Esophagus squamous epithelium (tissue), 5 donors: ENCODE measurements around the gene CDC6. TPM values are rescaled to one million over a fixed set of nuclear protein-coding genes. Genes with fewer than 3 reads are reported as not detected.

Experiments
- DNase-seq: peaks from one replicate; lab custom pipeline; 2025; lab: John Stamatoyannopoulos, UW
- H3K27ac ChIP-seq, 4 donors: fragments of 200-600 bp; sonication (generic); one replicate each; pipeline ENCODE4 v1.5.1; 2016 to 2019; ENCODE audit warnings: mild to moderate bottlenecking in 1 of 4
- H3K27me3 ChIP-seq, 4 donors: fragments of 200-600 bp; sonication (generic); 1 replicate in 3 of 4; 2 replicates in 1 of 4; pipeline versions ENCODE4 v1.5.1 to v1.6.0; 2017 to 2021; ENCODE audit warnings: antibody characterized with exemption in 1 of 4
- H3K36me3 ChIP-seq, 3 donors: fragments of 200-600 bp; sonication (generic); one replicate each; pipeline ENCODE4 v1.5.1; 2016 to 2019
- H3K4me1 ChIP-seq, 3 donors: fragments of 200-600 bp; sonication (generic); one replicate each; pipeline ENCODE4 v1.5.1; 2017 to 2019
- H3K4me3 ChIP-seq, 4 donors: fragments of 200-600 bp; sonication (generic); 1 replicate in 3 of 4; 2 replicates in 1 of 4; pipeline ENCODE4 v1.5.1; 2016 to 2019; ENCODE audit warnings: mild to moderate bottlenecking in 2 of 4, moderate library complexity in 1 of 4
- H3K9me3 ChIP-seq, 3 donors: fragments of 200-600 bp; sonication (generic); one replicate each; pipeline ENCODE4 v1.5.1; 2016 to 2019
- POLR2A ChIP-seq, 4 donors: fragments of 450-650 bp; IDR thresholded peaks; one replicate each; pipeline ENCODE4 v1.6.1; 2017; ENCODE audit warnings: antibody characterized with exemption in 4 of 4, mild to moderate bottlenecking in 4 of 4, moderate library complexity in 3 of 4
- WGBS, 2 donors: methylation state at CpG; one replicate each; pipeline ENCODE4 v1.1.5; 2018; 5-methylcytosine and 5-hydroxymethylcytosine counted together
- intact Hi-C: fragments of 100-400 bp; cut with DNase I; formaldehyde crosslinking; loops from one replicate; pipeline ENCODE4 v1.15.0; 2022
- total RNA-seq, 4 donors: library from RNA; depleted of rRNA; stranded (reverse); fragments of >200 nt; gene quantifications; one replicate each; pipeline ENCODE4 v1.1.0, GENCODE V29; 2016
- TF ChIP-seq, protein P1 (sequence below), 6 experiments: fragments of 450-650 bp in 4 of 6; fragments of 200-600 bp in 2 of 6; sonication (generic) in 2 of 6; IDR thresholded peaks; one replicate each; pipeline ENCODE4 v1.5.1; 2016 to 2019; ENCODE audit warnings: antibody characterized with exemption in 6 of 6, mild to moderate bottlenecking in 4 of 6, moderate library complexity in 4 of 6
- donor health status: DM: yes; HTN: yes; CAD: no.

The CDC6 gene
- total RNA-seq, 4 donors from 2014 or later, result 2.9 to 17.8 (median 9.8) TPM

DNA sequence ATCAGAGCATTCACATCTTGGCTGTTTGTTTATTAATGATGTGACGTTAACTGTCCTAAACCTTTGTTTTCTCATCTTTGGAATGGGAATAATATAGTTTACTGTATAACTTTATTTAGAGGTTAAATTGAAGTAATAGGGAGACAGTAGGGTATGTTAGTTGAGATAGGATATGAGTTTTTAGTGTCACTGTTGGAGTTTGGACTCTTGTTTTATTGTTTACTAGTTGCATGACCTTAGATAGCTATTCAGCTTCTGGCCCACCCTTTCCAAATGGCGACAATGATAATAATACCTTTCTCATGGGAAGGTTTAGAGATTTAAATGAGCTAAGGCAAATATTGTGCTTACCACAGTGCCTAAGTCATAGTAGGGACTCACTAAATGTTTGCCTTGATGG lies 28.2 kb upstream of the CDC6 start:
- no peaks in the 10 kb centered on the region for H3K9me3 ChIP-seq
- H3K36me3 ChIP-seq, result peaks cover 18 to 85% (median 49%) of the 10 kb centered on the region in 3 donors
- 92 to 93% methylated on average over 2 of the region's 2 CpGs for WGBS, 2 donors
- TF ChIP-seq POLR2A (IDR thresholded peaks at IDR 0.05), result no peak
- TF ChIP-seq, protein P1, sequence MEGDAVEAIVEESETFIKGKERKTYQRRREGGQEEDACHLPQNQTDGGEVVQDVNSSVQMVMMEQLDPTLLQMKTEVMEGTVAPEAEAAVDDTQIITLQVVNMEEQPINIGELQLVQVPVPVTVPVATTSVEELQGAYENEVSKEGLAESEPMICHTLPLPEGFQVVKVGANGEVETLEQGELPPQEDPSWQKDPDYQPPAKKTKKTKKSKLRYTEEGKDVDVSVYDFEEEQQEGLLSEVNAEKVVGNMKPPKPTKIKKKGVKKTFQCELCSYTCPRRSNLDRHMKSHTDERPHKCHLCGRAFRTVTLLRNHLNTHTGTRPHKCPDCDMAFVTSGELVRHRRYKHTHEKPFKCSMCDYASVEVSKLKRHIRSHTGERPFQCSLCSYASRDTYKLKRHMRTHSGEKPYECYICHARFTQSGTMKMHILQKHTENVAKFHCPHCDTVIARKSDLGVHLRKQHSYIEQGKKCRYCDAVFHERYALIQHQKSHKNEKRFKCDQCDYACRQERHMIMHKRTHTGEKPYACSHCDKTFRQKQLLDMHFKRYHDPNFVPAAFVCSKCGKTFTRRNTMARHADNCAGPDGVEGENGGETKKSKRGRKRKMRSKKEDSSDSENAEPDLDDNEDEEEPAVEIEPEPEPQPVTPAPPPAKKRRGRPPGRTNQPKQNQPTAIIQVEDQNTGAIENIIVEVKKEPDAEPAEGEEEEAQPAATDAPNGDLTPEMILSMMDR (IDR thresholded peaks at IDR 0.05), result no peak
- H3K4me3 ChIP-seq, result no peak overlapping the region
- intact Hi-C loops, result no loop called here
- H3K27ac ChIP-seq, result no peak overlapping the region
- no peaks in the 10 kb centered on the region for H3K4me1 ChIP-seq
- no peak for DNase-seq
- no peaks in the 10 kb centered on the region for H3K27me3 ChIP-seq

DNA sequence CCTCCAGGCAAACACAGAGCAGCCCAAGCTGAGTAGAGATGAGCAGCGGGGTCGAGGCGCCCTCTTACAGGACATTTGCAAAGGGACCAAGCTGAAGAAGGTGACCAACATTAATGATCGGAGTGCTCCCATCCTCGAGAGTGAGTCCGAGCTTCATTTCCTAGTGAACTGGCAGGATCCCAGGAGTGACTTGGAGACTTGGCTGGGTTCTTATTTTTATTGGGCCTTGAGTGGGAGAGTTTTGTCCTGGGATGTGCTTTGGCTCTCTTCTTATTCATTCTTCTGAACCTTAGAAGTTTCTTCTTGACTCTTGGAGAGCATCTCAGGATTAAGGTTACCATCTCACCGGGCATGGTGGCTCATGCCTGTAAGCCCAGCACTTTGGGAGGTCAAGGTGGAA lies 27.2 kb upstream of the CDC6 start:
- Histone ChIP-seq H3K9me3 (no peaks in the 10 kb centered on the region), H3K36me3 (peaks cover 24 to 95% (median 60%) of the 10 kb centered on the region in 3 donors), H3K27me3 (no peaks in the 10 kb centered on the region), H3K4me3 (no peak overlapping the region), H3K4me1 (no peaks in the 10 kb centered on the region), H3K27ac (no peak overlapping the region)
- intact Hi-C loops, result no loop called here
- DNase-seq, result no peak
- TF ChIP-seq, protein P1 (IDR thresholded peaks at IDR 0.05), result no peak
- no peak for TF ChIP-seq POLR2A (IDR thresholded peaks at IDR 0.05)
- WGBS, 2 donors, result 81 to 93% methylated on average over 6 to 7 of the region's 7 CpGs

DNA sequence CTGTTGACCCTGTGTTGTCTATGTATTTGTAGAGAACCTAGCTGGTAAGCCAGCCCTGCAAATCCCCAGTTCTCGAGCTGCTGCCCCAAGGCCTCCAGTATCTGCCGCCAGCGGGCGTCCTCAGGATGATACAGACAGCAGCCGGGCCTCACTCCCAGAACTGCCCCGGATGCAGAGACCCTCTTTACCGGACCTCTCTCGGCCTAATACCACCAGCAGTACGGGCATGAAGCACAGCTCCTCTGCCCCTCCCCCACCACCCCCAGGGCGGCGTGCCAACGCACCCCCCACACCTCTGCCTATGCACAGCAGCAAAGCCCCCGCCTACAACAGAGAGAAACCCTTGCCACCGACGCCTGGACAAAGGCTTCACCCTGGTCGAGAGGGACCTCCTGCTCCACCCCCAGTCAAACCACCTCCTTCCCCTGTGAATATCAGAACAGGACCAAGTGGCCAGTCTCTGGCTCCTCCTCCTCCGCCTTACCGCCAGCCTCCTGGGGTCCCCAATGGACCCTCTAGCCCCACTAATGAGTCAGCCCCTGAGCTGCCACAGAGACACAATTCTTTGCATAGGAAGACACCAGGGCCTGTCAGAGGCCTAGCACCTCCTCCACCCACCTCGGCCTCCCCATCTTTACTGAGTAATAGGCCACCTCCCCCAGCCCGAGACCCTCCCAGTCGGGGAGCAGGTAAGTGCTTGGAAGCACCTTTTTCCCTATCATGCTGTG lies 23.1 kb upstream of the CDC6 start:
- 92 to 95% methylated on average over 10 to 15 of the region's 21 CpGs for WGBS, 2 donors
- peaks cover 19 to 100% (median 49%) of the 10 kb centered on the region in 3 donors for H3K36me3 ChIP-seq

DNA sequence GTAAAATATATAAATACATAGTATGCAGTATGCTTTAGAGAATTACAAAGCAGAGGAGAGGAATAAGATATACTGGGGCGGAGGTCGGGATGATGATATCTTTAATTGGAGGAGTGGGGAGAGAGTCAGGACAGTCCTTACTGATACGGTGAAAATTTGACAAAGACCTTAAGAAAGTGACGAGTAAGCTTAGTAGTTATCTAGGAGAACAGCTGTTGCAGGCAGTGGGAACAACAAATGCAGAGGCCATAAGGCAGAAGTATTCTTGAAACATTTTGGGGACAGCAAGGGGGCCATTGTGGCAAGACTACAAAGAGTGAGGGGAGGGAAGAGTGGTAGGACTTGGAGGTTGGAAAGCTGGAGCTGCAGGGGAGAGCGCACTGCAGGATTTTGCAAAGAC lies 22.3 kb upstream of the CDC6 start:
- no peaks in the 10 kb centered on the region for H3K9me3 ChIP-seq
- intact Hi-C loops, result no loop called here
- TF ChIP-seq POLR2A (IDR thresholded peaks at IDR 0.05), result no peak
- TF ChIP-seq, protein P1 (IDR thresholded peaks at IDR 0.05), result no peak
- 86 to 91% methylated on average over 5 of the region's 5 CpGs for WGBS, 2 donors
- H3K4me1 ChIP-seq, result no peaks in the 10 kb centered on the region
- no peaks in the 10 kb centered on the region for H3K27me3 ChIP-seq
- no peak overlapping the region for H3K4me3 ChIP-seq
- no peak for DNase-seq
- peaks cover 18 to 100% (median 51%) of the 10 kb centered on the region in 3 donors for H3K36me3 ChIP-seq
- H3K27ac ChIP-seq, result no peak overlapping the region

More for the DNA sequence above, 23.1 kb upstream of the CDC6 start:
- H3K9me3 ChIP-seq, result no peaks in the 10 kb centered on the region
- no peak for DNase-seq
- no peaks in the 10 kb centered on the region for H3K27me3 ChIP-seq
- TF ChIP-seq, protein P1 (IDR thresholded peaks at IDR 0.05), result no peak
- TF ChIP-seq POLR2A (IDR thresholded peaks at IDR 0.05), result no peak
- H3K27ac ChIP-seq, result no peak overlapping the region
- no peak overlapping the region for H3K4me3 ChIP-seq
- intact Hi-C loops, result no loop called here
- H3K4me1 ChIP-seq, result no peaks in the 10 kb centered on the region

DNA sequence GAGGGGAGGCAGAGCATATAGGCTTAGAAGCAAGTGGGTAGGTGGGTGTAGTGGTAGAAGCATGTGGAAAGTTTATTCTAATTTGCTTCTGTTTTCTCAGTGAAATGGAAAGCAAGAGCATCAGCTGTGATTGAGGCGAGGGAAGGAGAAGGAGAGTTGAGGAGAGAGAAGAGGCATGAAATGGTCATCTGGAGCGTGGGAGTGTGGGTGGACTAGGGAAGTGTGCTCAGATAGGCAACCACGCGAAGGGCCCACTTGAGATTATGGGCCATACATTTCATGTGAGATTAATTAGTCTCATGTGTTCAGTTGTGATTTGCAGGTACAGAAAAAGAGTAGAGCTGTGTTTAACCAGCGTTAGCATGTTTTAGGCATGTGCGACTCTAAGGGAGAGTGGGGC lies 20.8 kb upstream of the CDC6 start:
- no peaks in the 10 kb centered on the region for H3K4me1 ChIP-seq
- H3K27ac ChIP-seq, result no peak overlapping the region
- intact Hi-C loops, result no loop called here
- 92 to 93% methylated on average over 6 of the region's 6 CpGs for WGBS, 2 donors
- H3K36me3 ChIP-seq, result peaks cover 12 to 100% (median 37%) of the 10 kb centered on the region in 3 donors
- no peak for TF ChIP-seq POLR2A (IDR thresholded peaks at IDR 0.05)
- TF ChIP-seq, protein P1 (IDR thresholded peaks at IDR 0.05), result no peak
- no peak for DNase-seq
- no peaks in the 10 kb centered on the region for H3K9me3 ChIP-seq
- no peaks in the 10 kb centered on the region for H3K27me3 ChIP-seq
- no peak overlapping the region for H3K4me3 ChIP-seq
